PC-9 (cell line): ENCODE measurements around the gene KLK3. TPM values are rescaled to one million over a fixed set of nuclear protein-coding genes. Genes with fewer than 3 reads are reported as not detected.
A peak's percentile ranks its signal among the peaks of the same experiment; 100 is the strongest.

Experiments used
- BruUV-seq: library from RNA; stranded (reverse); fragments of 400-500 nt; replicated peaks from 2 replicates; lab custom pipeline; 2021; lab: Mats Ljungman, UMichigan
- CTCF ChIA-PET: fragments of 300-600 bp; sonication (Branson Sonifier 250); formaldehyde crosslinking; loops from one replicate; lab custom pipeline; 2022; ENCODE audit warnings: antibody characterized with exemption; lab: Charles Lee
- POLR2A ChIA-PET: fragments of 300-600 bp; sonication (Branson Sonifier 250); formaldehyde crosslinking; loops from one replicate; lab custom pipeline; 2022; ENCODE audit warnings: antibody characterized with exemption; ENCODE audit not compliant: unreplicated experiment; lab: Charles Lee
- DNase-seq, 2 experiments: peaks; one replicate each; pipeline versions ENCODE4 v3.0.0 to v3.0.0-alpha.2; 2015 to 2022; ENCODE audit warnings: mixed read lengths in 1 of 2
- H2AFZ ChIP-seq: fragments of 200-600 bp; sonication (generic); 2 replicates; pipeline ENCODE4 v1.8.1; 2017; ENCODE audit warnings: antibody characterized with exemption
- H3F3A ChIP-seq: fragments of 200-600 bp; sonication (generic); 2 replicates; pipeline ENCODE4 v1.8.1; 2017; ENCODE audit warnings: antibody characterized with exemption, mild to moderate bottlenecking, low read depth; ENCODE audit not compliant: insufficient read depth
- H3K27ac ChIP-seq: fragments of 200-600 bp; sonication (generic); 2 replicates; pipeline ENCODE4 v1.6.1; 2016; ENCODE audit warnings: mixed run types
- H3K27me3 ChIP-seq: fragments of 200-600 bp; sonication (generic); 2 replicates; pipeline ENCODE4 v1.6.1; 2016; ENCODE audit warnings: low read depth, mixed run types; ENCODE audit not compliant: insufficient read depth
- H3K36me3 ChIP-seq: fragments of 200-600 bp; sonication (generic); 2 replicates; pipeline ENCODE4 v1.6.1; 2016; ENCODE audit warnings: low read depth, mixed run types
- H3K4me1 ChIP-seq: fragments of 200-600 bp; sonication (generic); replicated peaks from 2 replicates; pipeline ENCODE4 v1.6.1; 2016; ENCODE audit warnings: mixed run types; ENCODE audit not compliant: insufficient read depth
- H3K4me2 ChIP-seq: fragments of 200-600 bp; sonication (generic); 2 replicates; pipeline ENCODE4 v1.6.1; 2017; ENCODE audit warnings: mixed run types
- H3K4me3 ChIP-seq: fragments of 200-600 bp; sonication (generic); 2 replicates; pipeline ENCODE4 v1.6.1; 2016; ENCODE audit warnings: mixed run types
- H3K79me2 ChIP-seq: fragments of 200-600 bp; sonication (generic); 2 replicates; pipeline ENCODE4 v1.6.1; 2017; ENCODE audit warnings: low read depth, mixed run types
- H3K9me2 ChIP-seq: fragments of 200-600 bp; sonication (generic); 2 replicates; pipeline ENCODE4 v1.8.1; 2017; ENCODE audit warnings: mild to moderate bottlenecking; ENCODE audit not compliant: insufficient read depth
- H3K9me3 ChIP-seq: fragments of 200-600 bp; sonication (generic); 2 replicates; pipeline ENCODE4 v1.8.1; 2016; ENCODE audit warnings: low read depth; ENCODE audit not compliant: insufficient read depth
- H4K20me1 ChIP-seq: fragments of 200-600 bp; sonication (generic); 2 replicates; pipeline ENCODE4 v1.8.1; 2017; ENCODE audit not compliant: insufficient read depth
- EZH2 ChIP-seq: fragments of 200-600 bp; sonication (generic); IDR thresholded peaks from 2 replicates; pipeline ENCODE4 v1.8.0; 2017; ENCODE audit warnings: antibody characterized with exemption, low read depth
- intact Hi-C: fragments of 100-400 bp; cut with micrococcal nuclease; formaldehyde crosslinking; loops from one replicate; pipeline ENCODE4 v1.10.0; 2022; ENCODE audit not compliant: unreplicated experiment
- total RNA-seq: library from RNA; stranded (reverse); gene quantifications from 2 replicates; pipeline ENCODE4 v1.2.3, GENCODE V29; 2021
- TF ChIP-seq, protein P1 (sequence below): fragments of 200-600 bp; sonication (generic); conservative IDR thresholded peaks from 2 replicates; pipeline ENCODE4 v1.6.1; 2017; ENCODE audit warnings: mixed run types, antibody characterized with exemption, mild to moderate bottlenecking, moderate library complexity

Gene KLK3
- total RNA-seq, 1 experiment from 2014 or later: not detected

DNA sequence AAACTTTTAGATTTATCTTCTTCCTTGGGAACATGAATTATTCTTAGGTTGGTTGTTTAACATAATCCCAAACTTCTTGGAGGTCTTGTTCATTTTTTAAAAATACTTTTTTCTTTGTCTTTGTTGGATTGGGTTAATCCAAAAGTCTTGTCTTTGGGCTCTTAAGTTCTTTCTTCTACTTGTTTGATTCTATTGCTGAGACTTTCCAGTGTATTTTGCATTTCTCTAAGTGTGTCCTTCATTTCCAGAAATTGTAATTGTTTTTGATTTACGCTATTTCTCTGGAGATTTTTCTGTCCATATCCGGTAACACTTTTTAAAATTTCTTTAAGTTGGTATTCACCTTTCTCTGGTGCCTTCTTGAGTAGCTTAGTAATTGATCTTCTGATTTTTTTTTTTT lies 11.5 kb upstream of the KLK3 start:
- no peak overlapping the region for H2AFZ ChIP-seq

DNA sequence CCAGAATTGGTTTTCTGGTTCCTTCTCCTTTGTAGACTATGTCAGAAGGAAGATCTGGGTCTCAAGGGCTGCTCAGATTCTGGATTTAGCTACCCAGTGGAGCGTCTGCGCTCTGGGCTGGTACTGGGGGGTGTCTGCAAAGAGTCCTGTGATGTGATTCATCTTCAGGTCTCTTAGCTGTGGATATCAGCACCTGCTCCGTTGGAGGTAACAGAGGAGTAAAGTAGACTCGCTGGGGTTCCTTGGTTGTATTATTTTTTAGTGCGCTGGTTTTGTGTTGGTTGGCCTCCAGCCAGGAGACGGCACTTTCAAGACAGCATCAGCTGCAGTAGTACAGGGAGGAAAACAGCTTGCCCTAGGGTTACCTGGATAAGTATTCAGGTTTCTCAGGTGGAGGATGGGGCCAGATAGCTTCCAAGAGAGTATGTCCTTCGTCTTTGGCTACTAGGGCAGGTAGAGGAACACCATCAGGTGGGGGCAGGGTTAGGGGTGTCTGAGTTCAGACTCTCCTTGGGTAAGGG lies 11.0 kb upstream of the KLK3 start:
- H3K4me3 ChIP-seq: no peak overlapping the region
- ChIA-PET CTCF (no interaction called here), POLR2A (no interaction called here)
- no peaks in the 10 kb centered on the region for H3K79me2 ChIP-seq
- H3K36me3 ChIP-seq: no peaks in the 10 kb centered on the region
- intact Hi-C loops: no loop called here
- no peaks in the 10 kb centered on the region; the same call in 1 of the 2 replicates for H4K20me1 ChIP-seq
- no peaks in the 10 kb centered on the region for H3K9me3 ChIP-seq
- peak overlapping the region; percentile 65 for H3K4me2 ChIP-seq
- DNase-seq: peak in 1 of 2 experiments; percentile 60
- H3K27ac ChIP-seq: no peak overlapping the region
- H3K4me1 ChIP-seq: peaks cover 15% of the 10 kb centered on the region
- BruUV-seq: no TSS peak
- H2AFZ ChIP-seq: no peak overlapping the region
- no peaks in the 10 kb centered on the region for H3K9me2 ChIP-seq
- TF ChIP-seq, protein P1, sequence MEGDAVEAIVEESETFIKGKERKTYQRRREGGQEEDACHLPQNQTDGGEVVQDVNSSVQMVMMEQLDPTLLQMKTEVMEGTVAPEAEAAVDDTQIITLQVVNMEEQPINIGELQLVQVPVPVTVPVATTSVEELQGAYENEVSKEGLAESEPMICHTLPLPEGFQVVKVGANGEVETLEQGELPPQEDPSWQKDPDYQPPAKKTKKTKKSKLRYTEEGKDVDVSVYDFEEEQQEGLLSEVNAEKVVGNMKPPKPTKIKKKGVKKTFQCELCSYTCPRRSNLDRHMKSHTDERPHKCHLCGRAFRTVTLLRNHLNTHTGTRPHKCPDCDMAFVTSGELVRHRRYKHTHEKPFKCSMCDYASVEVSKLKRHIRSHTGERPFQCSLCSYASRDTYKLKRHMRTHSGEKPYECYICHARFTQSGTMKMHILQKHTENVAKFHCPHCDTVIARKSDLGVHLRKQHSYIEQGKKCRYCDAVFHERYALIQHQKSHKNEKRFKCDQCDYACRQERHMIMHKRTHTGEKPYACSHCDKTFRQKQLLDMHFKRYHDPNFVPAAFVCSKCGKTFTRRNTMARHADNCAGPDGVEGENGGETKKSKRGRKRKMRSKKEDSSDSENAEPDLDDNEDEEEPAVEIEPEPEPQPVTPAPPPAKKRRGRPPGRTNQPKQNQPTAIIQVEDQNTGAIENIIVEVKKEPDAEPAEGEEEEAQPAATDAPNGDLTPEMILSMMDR: no peak
- TF ChIP-seq EZH2: no peak
- H3K27me3 ChIP-seq: peaks cover 62% of the 10 kb centered on the region
- H3F3A ChIP-seq: peaks cover 10% of the 10 kb centered on the region; the same call in 1 of the 2 replicates

More for the DNA sequence above, 11.5 kb upstream of the KLK3 start:
- intact Hi-C loops: no loop called here
- Histone ChIP-seq H3K36me3 (no peaks in the 10 kb centered on the region), H3K4me2 (peak overlapping the region; percentile 65; the same call in 1 of the 2 replicates), H3K4me1 (peaks cover 15% of the 10 kb centered on the region), H3K27ac (no peak overlapping the region), H3K27me3 (peaks cover 57% of the 10 kb centered on the region), H3K4me3 (no peak overlapping the region), H3K9me3 (no peaks in the 10 kb centered on the region), H4K20me1 (no peaks in the 10 kb centered on the region), H3F3A (peaks cover 10% of the 10 kb centered on the region; the same call in 1 of the 2 replicates), H3K79me2 (no peaks in the 10 kb centered on the region), H3K9me2 (no peaks in the 10 kb centered on the region)
- no peak for TF ChIP-seq EZH2
- TF ChIP-seq, protein P1: no peak
- ChIA-PET POLR2A (no interaction called here), CTCF (no interaction called here)
- no peak for DNase-seq
- BruUV-seq: no TSS peak

DNA sequence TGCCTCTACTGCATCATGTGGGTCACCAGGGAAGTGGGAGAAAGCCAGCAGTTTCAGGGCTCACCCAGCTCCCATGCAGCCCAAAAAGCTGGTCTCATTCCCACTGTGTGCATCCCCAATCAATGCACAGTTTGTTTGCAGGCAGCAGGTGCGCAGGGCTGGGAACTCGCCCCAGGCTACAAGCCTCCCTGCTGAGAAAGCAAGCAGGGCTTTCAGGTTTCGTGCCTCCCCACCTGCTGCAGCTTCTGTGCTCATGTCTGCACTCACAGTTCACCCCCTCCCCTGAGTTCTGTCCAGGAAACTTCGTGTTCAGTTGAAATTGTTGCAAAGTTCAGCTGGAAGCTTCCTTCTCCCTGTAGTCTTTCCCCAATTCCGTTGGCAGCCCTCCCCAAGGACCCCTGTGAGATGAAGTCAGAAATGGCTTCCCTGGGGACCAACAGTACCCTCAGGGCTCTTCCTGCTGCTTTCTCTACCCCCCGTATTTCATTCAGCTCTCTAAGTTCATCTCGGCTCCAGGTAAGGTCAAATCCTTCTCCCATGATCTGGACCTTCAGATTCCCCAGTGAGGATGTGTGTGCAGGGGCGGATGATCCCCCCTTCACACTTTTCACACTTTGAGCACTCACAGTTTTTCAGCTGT lies 10.3 kb upstream of the KLK3 start:
- Histone ChIP-seq H3K9me3 (no peaks in the 10 kb centered on the region), H3K4me2 (peak overlapping the region; percentile 65), H2AFZ (no peak overlapping the region), H3K79me2 (no peaks in the 10 kb centered on the region), H3K27ac (no peak overlapping the region), H3K27me3 (peaks cover 67% of the 10 kb centered on the region), H3F3A (peaks cover 10% of the 10 kb centered on the region; the same call in 1 of the 2 replicates), H3K4me1 (peaks cover 15% of the 10 kb centered on the region), H3K9me2 (no peaks in the 10 kb centered on the region), H3K4me3 (no peak overlapping the region; the same call in 1 of the 2 replicates), H4K20me1 (no peaks in the 10 kb centered on the region; the same call in 1 of the 2 replicates), H3K36me3 (no peaks in the 10 kb centered on the region)
- ChIA-PET CTCF (no interaction called here), POLR2A (no interaction called here)
- TF ChIP-seq, protein P1: no peak
- no peak for TF ChIP-seq EZH2
- intact Hi-C loops: no loop called here
- DNase-seq: peak; percentile 19 to 87
- no TSS peak for BruUV-seq
